Nephron (organoid): ENCODE measurements around the gene ZNF500.
"Not testable (repeated sequence)": the region's sequence is repeated elsewhere in the genome, so short reads cannot be mapped to it uniquely, and the experiment has no call there.

Experiments
- H3K27ac Mint-ChIP-seq, 3 experiments: 2 replicates each; pipeline ENCODE4 v1.8.0; 2020; ENCODE audit warnings: mixed read lengths in 3 of 3, mild to moderate bottlenecking in 2 of 3, moderate library complexity in 1 of 3
- H3K27me3 Mint-ChIP-seq: 2 replicates; pipeline ENCODE4 v1.8.0; 2021; ENCODE audit warnings: low read depth, mild to moderate bottlenecking, moderate library complexity, mixed read lengths
- H3K36me3 Mint-ChIP-seq: 2 replicates; pipeline ENCODE4 v1.8.0; 2020; ENCODE audit warnings: low read depth, mixed read lengths
- H3K4me1 Mint-ChIP-seq: 2 replicates; pipeline ENCODE4 v1.8.0; 2020; ENCODE audit warnings: mixed read lengths
- H3K4me3 Mint-ChIP-seq, 3 experiments: 2 replicates each; pipeline ENCODE4 v1.8.0; 2020; ENCODE audit warnings: mild to moderate bottlenecking in 3 of 3, mixed read lengths in 3 of 3, moderate library complexity in 2 of 3
- H3K9me3 Mint-ChIP-seq: 2 replicates; pipeline ENCODE4 v1.8.0; 2020; ENCODE audit warnings: mixed read lengths
- CTCF ChIP-seq, 3 experiments: fragments of 200-600 bp; sonication (generic); IDR thresholded peaks; one replicate each; pipeline ENCODE4 v1.5.0; 2021; ENCODE audit warnings: antibody characterized with exemption in 3 of 3; ENCODE audit not compliant: unreplicated experiment in 3 of 3

ZNF500 gene

GRCh38 chr16:4746991-4747574, 19.9 kb downstream of the ZNF500 start:
- no peaks in the 10 kb centered on the region for H3K9me3 Mint-ChIP-seq
- H3K4me3 Mint-ChIP-seq, result no peak overlapping the region
- H3K27ac Mint-ChIP-seq, result no peak overlapping the region
- H3K36me3 Mint-ChIP-seq, result peaks cover 14% of the 10 kb centered on the region
- peaks cover 16% of the 10 kb centered on the region for H3K4me1 Mint-ChIP-seq
- H3K27me3 Mint-ChIP-seq, result no peaks in the 10 kb centered on the region
- TF ChIP-seq CTCF (IDR thresholded peaks at IDR 0.05; ENCODE audit: unreplicated experiment in 3 of 3), result no peak

DNA sequence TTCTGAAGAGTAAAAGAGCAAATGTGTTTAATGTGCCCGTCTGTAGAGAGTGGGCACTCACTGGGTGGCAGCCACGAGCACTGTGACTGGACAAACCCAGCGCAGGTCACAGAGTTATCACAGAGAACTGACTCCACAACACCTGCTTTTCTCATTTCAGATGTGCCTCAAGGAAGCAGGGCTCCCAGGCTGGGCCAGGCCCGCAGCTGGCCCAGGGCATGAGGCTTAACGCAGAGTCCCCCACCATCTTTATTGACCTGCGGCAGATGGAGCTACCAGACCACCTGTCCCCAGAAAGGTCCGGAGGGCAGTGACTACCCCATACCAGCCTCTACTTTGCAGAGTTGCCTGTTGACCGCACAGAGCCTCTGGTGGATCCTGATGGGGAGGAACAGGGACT, 20.7 kb downstream of the ZNF500 start:
- peaks cover 8% of the 10 kb centered on the region for H3K36me3 Mint-ChIP-seq
- H3K27ac Mint-ChIP-seq, result peak overlapping the region in 1 of 3 experiments; percentile 53
- H3K27me3 Mint-ChIP-seq, result no peaks in the 10 kb centered on the region
- H3K4me3 Mint-ChIP-seq, result no peak overlapping the region
- H3K4me1 Mint-ChIP-seq, result peaks cover 16% of the 10 kb centered on the region
- H3K9me3 Mint-ChIP-seq, result no peaks in the 10 kb centered on the region
- no peak for TF ChIP-seq CTCF (IDR thresholded peaks at IDR 0.05; ENCODE audit: unreplicated experiment in 3 of 3)

DNA sequence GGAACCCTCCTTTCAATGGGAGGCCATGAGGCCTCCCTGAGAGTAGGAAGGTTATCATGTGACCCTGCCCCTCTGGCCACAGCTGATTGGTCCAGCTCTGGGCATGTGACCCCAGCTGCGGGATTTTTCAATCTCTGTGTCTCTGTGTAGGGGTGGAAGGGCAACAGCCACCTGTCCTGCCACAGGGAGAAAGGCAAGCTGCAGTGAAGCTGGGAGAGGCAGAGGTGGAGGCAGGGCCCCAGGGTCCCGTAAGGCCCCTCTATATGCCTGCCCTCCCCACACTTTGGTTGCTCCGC, 21.7 kb downstream of the ZNF500 start:
- H3K9me3 Mint-ChIP-seq, result no peaks in the 10 kb centered on the region
- no peaks in the 10 kb centered on the region for H3K27me3 Mint-ChIP-seq
- peaks cover 4% of the 10 kb centered on the region for H3K36me3 Mint-ChIP-seq
- no peak overlapping the region for H3K4me3 Mint-ChIP-seq
- H3K27ac Mint-ChIP-seq, result no peak overlapping the region
- no peak for TF ChIP-seq CTCF (IDR thresholded peaks at IDR 0.05; ENCODE audit: unreplicated experiment in 3 of 3)
- peaks cover 16% of the 10 kb centered on the region for H3K4me1 Mint-ChIP-seq

DNA sequence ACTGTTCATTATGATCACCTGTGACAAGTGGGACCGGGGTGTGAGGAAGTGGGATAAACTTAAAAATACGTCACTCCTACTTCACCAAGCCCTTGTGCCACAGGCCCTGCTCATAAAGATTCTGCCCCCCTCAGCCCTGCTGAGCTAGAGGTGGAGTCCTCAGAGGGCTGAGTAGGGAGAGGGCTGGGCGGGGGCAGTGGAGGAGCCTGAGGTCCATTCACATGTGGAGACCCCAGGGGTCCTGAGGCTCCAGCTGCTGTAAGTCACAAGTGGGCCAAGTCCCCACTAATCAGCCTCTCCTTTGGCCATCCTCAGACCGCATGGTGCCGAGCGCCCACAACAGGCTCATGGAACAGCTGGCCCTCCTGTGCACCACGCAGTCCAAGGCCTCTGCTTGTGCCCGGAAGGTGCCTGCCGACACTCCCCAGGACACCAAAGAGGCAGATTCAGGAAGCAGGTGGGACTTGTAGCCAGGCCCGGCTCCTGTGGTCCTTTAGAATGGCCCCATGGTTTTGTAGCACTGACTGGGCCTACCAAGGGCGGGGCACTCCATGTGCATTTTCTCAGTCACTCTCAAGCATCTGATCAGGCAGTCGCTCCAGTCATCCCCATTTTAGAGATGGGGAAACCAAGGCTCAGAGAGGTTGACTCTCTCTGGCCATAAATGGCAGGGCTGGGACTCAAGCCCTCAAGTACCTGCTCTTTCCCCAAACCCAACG, 22.2 kb downstream of the ZNF500 start:
- peaks cover 16% of the 10 kb centered on the region for H3K4me1 Mint-ChIP-seq
- peaks cover 4% of the 10 kb centered on the region for H3K36me3 Mint-ChIP-seq
- no peak overlapping the region for H3K27ac Mint-ChIP-seq
- no peaks in the 10 kb centered on the region for H3K27me3 Mint-ChIP-seq
- no peaks in the 10 kb centered on the region for H3K9me3 Mint-ChIP-seq
- no peak for TF ChIP-seq CTCF (IDR thresholded peaks at IDR 0.05; ENCODE audit: unreplicated experiment in 3 of 3)
- no peak overlapping the region for H3K4me3 Mint-ChIP-seq

DNA sequence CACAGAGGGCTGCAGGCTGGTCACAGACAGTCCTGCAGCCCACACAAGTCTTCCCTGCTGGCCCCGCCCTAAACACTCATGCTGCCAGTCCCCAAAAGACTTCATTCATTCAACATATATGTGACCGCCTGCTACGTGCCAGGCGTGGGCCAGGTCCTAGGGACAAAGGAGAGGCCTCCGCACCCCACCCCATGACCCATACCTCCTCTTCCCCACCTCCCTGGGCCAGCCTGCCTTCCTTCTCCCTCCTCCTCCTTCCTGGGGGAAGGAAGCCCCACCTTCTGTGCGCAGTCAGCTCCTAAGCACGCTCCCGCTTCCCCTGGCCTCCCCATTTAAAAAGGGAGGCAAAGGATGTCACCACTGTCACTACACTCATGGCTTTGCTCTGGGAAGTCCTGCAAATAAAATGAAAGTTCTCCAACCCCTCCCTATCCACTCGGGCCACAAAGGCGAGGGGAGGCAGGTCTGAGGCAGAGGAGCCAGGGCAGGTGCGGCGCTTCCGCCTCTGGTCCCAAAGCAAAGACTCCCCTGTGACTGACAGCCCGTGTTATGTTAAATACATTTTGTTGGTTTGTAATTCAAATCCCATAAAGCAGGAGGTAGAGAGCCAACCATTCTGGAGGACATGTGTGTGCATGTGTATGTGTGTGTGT, 23.6 kb downstream of the ZNF500 start:
- no peak overlapping the region for H3K27ac Mint-ChIP-seq
- H3K4me3 Mint-ChIP-seq, result peak overlapping the region in 1 of 3 experiments; percentile 17
- no peak for TF ChIP-seq CTCF (IDR thresholded peaks at IDR 0.05; ENCODE audit: unreplicated experiment in 3 of 3)
- no peaks in the 10 kb centered on the region for H3K9me3 Mint-ChIP-seq
- H3K36me3 Mint-ChIP-seq, result no peaks in the 10 kb centered on the region
- H3K27me3 Mint-ChIP-seq, result no peaks in the 10 kb centered on the region
- H3K4me1 Mint-ChIP-seq, result peaks cover 16% of the 10 kb centered on the region

GRCh38 chr16:4738370-4738769, 28.6 kb downstream of the ZNF500 start:
- H3K27me3 Mint-ChIP-seq, H3K36me3 Mint-ChIP-seq, H3K9me3 Mint-ChIP-seq, H3K4me1 Mint-ChIP-seq, H3K27ac Mint-ChIP-seq: not testable (repeated sequence)
- peak overlapping the region in 2 of 3 experiments; percentile 10 to 41 for H3K4me3 Mint-ChIP-seq
